Heart left ventricle (tissue), 16 donors: Measurements from ENCODE around the gene FSTL5. TPM values are rescaled to one million over a fixed set of nuclear protein-coding genes. Genes with fewer than 3 reads are reported as not detected.

Experiments
- ATAC-seq, 4 donors: fragments of 200-7000 bp; cut with Tn5 transposase; one replicate each; pipeline ENCODE4 v1.9.1; 2020 to 2022; ENCODE audit warnings: moderate library complexity in 4 of 4, mild to moderate bottlenecking in 3 of 4, moderate number of reproducible peaks in 1 of 4
- DNase-seq, 5 donors: peaks; one replicate each; pipeline ENCODE4 v3.0.0-alpha.2; 2020
- H3K27ac ChIP-seq, 12 donors: fragments of 200-600 bp; sonication (generic) in 4 of 12; one replicate each; pipeline versions ENCODE4 v1.5.0 to v1.8.0; 2016 to 2022; ENCODE audit warnings: mild to moderate bottlenecking in 2 of 12
- H3K27me3 ChIP-seq, 9 donors: fragments of 200-600 bp; sonication (generic) in 2 of 9; one replicate each; pipeline versions ENCODE4 v1.5.1 to v1.8.0; 2016 to 2022; ENCODE audit warnings: mild to moderate bottlenecking in 3 of 9
- H3K36me3 ChIP-seq, 9 donors: fragments of 200-600 bp; sonication (generic) in 2 of 9; one replicate each; pipeline versions ENCODE4 v1.5.0 to v1.8.0; 2018 to 2022; ENCODE audit warnings: mild to moderate bottlenecking in 2 of 9
- H3K4me1 ChIP-seq, 12 donors: fragments of 200-600 bp; sonication (generic) in 4 of 12; one replicate each; pipeline versions ENCODE4 v1.5.0 to v1.8.0; 2016 to 2022; ENCODE audit warnings: mild to moderate bottlenecking in 3 of 12
- H3K4me3 ChIP-seq, 12 donors: fragments of 200-600 bp; sonication (generic) in 4 of 12; one replicate each; pipeline versions ENCODE4 v1.5.0 to v1.8.0; 2017 to 2022; ENCODE audit warnings: mild to moderate bottlenecking in 9 of 12, moderate library complexity in 4 of 12
- H3K9me3 ChIP-seq, 12 donors: fragments of 200-600 bp; sonication (generic) in 4 of 12; one replicate each; pipeline versions ENCODE4 v1.5.0 to v1.8.0; 2016 to 2022; ENCODE audit warnings: mild to moderate bottlenecking in 1 of 12
- POLR2A ChIP-seq, 2 donors: fragments of 450-650 bp; IDR thresholded peaks; one replicate each; pipeline ENCODE4 v1.6.1; 2017; ENCODE audit warnings: antibody characterized with exemption in 2 of 2, mild to moderate bottlenecking in 2 of 2, moderate library complexity in 2 of 2
- WGBS, 4 donors: extraction: QIAGEN DNeasy Blood & Tissue Kit in 2 of 4; methylation state at CpG; one replicate each; pipeline versions ENCODE4 v1.1.5 to v1.1.7; 2013 to 2018; 5-methylcytosine and 5-hydroxymethylcytosine counted together
- intact Hi-C, 10 donors: fragments of 100-400 bp; cut with DNase I; formaldehyde crosslinking; loops; one replicate each; pipeline versions ENCODE4 v1.11.1 to v1.14.2; 2022
- polyA plus RNA-seq, 2 donors: library from polyadenylated mRNA; stranded (reverse); fragments of 200-250 nt; gene quantifications; one replicate each; pipeline ENCODE4 v1.2.3, GENCODE V29; 2013
- total RNA-seq, 9 donors: library from RNA; depleted of rRNA in 2 of 9; stranded (reverse); fragments of >200 nt in 2 of 9; fragmentation: NEBNext Ultra II Directional in 3 of 9; extraction: Animal tissue kit (Norgen Biotek cat#: 25700) in 3 of 9; gene quantifications; one replicate each; pipeline versions ENCODE4 v1.1.0 to v1.2.4, GENCODE V29; 2016 to 2023
- TF ChIP-seq, protein P1 (sequence below), 12 donors: fragments of 200-600 bp; sonication (generic) in 4 of 12; IDR thresholded peaks; one replicate each; pipeline versions ENCODE4 v1.5.0 to v1.8.0; 2018 to 2022; ENCODE audit warnings: antibody characterized with exemption in 12 of 12, mild to moderate bottlenecking in 5 of 12
- donor health status: ischemic (EF 13 %, LVEDD 7.1; RV severe dilation, severe dysfunction).
- donor health status: healthy with polysubstance abuse.
- donor health status: DM: no; HTN: yes; CAD: no.
- donor health status: DM: no; HTN: no; CAD: no.
- donor health status: ischemic (EF 25% LVEDD 6.9; RV normal size, moderate dysfunction).
- donor health status: ischemic (EF 25% LVEDD 5.7; RV mildly dilated, moderate dysfunction).
- donor health status: healthy.
- donor health status: DM: yes; HTN: yes; CAD: no.
- donor health status: ischemic (EF 35%, LVEDD 5.7; RV mildly dilated, moderate dysfunction).
- donor health status: nonischemic (EF 11% LVEDD 7.7; RV severe dilation, severe dysfunction).
- donor health status: DM: yes; HTN: yes; CAD: no.
- donor health status: PGD.
- donor health status: ischemic (EF 29% LVEDD 5.4; RV normal size, mild dysfunction).
- donor health status: nonischemic (EF 23%, LVEDD 6.1; RV moderate dilation, normal function).

The FSTL5 gene
- total and polyA plus RNA-seq, 11 donors, result not detected

DNA sequence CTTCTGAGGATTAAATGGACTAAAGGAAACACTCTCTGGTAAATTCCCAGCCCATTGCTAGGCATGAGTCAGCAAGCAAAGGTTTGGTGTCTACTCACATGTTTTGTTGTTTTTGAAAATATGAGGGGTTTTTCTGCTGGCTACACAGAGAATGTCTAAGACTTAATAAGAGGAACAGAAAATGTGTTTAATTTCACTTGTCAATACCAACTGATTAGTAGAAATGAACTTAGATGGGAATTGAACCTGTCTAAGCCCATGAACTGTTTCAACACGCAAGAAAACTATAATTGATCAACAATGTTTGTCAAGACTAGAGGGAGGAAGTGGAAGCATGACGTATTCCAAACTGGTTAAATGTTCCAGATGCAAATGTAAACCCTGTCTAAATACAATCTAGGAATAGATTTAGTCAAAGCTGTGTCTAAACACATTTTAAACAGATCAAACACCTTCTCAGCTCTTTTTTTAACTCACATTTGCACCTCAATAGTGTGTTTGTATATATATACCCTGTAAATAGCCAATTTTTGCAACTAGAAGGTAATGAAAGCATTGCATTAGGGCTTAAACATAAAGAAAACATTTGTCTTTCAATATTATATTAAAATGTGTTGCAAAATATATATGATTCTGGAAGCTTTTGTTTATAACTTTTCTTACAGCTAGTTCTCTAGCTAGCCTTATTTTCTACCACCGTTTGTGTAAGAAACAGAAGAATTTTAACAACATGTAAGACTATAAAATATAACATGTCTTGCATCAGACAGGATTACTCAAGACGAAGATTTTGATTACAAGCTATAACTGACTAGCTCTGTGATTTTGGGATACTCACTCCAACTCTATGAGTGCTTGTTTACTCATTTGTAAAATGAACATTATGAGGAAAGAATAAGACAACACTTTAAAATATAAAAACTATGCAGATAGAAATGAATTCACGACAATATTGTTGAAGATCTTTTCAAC lies 607.8 kb downstream of the FSTL5 start:
- Histone ChIP-seq H3K27ac (no peak overlapping the region), H3K9me3 (no peaks in the 10 kb centered on the region), H3K4me1 (no peaks in the 10 kb centered on the region), H3K27me3 (no peaks in the 10 kb centered on the region), H3K36me3 (no peaks in the 10 kb centered on the region), H3K4me3 (no peak overlapping the region)
- TF ChIP-seq, protein P1, sequence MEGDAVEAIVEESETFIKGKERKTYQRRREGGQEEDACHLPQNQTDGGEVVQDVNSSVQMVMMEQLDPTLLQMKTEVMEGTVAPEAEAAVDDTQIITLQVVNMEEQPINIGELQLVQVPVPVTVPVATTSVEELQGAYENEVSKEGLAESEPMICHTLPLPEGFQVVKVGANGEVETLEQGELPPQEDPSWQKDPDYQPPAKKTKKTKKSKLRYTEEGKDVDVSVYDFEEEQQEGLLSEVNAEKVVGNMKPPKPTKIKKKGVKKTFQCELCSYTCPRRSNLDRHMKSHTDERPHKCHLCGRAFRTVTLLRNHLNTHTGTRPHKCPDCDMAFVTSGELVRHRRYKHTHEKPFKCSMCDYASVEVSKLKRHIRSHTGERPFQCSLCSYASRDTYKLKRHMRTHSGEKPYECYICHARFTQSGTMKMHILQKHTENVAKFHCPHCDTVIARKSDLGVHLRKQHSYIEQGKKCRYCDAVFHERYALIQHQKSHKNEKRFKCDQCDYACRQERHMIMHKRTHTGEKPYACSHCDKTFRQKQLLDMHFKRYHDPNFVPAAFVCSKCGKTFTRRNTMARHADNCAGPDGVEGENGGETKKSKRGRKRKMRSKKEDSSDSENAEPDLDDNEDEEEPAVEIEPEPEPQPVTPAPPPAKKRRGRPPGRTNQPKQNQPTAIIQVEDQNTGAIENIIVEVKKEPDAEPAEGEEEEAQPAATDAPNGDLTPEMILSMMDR (IDR thresholded peaks at IDR 0.05), result no peak
- TF ChIP-seq POLR2A (IDR thresholded peaks at IDR 0.05), result no peak
- ATAC-seq (no peak), DNase-seq (no peak)
- 70 to 80% (median 73%) methylated on average over 5 of the region's 5 CpGs for WGBS, 4 donors
- intact Hi-C loops, result no loop called here

DNA sequence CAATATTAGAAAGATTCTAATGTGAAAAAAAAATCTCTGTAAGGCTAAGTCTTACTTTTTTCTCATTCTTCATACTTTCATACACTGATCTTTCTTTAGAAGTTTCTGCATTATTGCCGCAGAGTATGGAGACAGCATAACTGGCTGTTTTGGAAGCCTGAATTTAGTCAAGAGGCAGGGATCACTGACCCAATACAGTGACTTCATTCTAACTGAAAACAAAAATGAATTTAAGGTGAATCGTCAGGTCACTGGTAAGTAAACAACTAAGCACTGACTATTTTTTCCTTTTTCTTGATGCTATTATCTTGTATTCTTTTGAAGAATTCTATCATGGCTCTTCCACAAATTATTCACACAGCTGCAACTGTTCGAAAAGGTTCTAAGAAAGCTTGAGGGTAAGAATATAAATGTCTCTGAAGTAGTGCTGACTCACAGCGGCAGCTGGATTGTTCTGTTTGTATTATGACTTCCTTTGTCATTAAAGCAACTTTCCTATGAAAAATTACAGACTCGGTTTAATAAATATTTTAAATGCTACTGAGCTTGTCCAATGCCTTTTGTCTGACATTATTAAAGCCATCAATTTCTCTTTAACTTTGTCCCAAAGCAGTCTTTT lies 609.3 kb downstream of the FSTL5 start:
- no peak for DNase-seq
- no peak for ATAC-seq
- H3K27ac ChIP-seq, result no peak overlapping the region
- no peaks in the 10 kb centered on the region for H3K36me3 ChIP-seq
- WGBS, 4 donors, result 57 to 62% (median 59%) methylated on average over 5 of the region's 5 CpGs
- H3K27me3 ChIP-seq, result no peaks in the 10 kb centered on the region
- intact Hi-C loops, result no loop called here
- no peaks in the 10 kb centered on the region for H3K9me3 ChIP-seq
- no peaks in the 10 kb centered on the region for H3K4me1 ChIP-seq
- TF ChIP-seq POLR2A (IDR thresholded peaks at IDR 0.05), result no peak
- TF ChIP-seq, protein P1 (IDR thresholded peaks at IDR 0.05), result no peak
- H3K4me3 ChIP-seq, result no peak overlapping the region

DNA sequence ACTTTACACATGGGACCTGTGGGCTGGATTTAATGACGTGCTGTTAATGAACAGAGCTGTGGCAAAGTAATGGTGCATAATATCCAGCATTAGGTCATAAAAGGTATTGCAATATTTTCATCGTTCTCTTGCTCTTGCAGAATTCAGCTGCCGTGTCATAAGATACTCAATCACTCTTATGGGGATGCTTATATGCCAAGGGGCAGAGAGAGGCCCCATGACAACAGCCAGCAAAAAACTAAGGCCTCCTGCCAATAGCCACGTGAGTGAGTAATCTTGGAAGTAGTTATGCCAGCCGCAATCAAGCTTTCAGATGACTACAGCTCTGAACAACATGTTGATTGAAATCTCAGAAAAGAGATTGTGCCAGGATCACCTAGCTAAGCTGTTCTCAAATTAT lies 616.9 kb downstream of the FSTL5 start:
- no peak for ATAC-seq
- H3K9me3 ChIP-seq, result peaks cover 0 to 5% (median 0%) of the 10 kb centered on the region in 12 donors
- no peaks in the 10 kb centered on the region for H3K4me1 ChIP-seq
- H3K27ac ChIP-seq, result no peak overlapping the region
- H3K27me3 ChIP-seq, result no peaks in the 10 kb centered on the region
- intact Hi-C loops, result no loop called here
- no peaks in the 10 kb centered on the region for H3K36me3 ChIP-seq
- no peak for TF ChIP-seq POLR2A (IDR thresholded peaks at IDR 0.05)
- TF ChIP-seq, protein P1 (IDR thresholded peaks at IDR 0.05), result no peak
- H3K4me3 ChIP-seq, result no peak overlapping the region
- no peak for DNase-seq
- WGBS, 4 donors, result 46 to 61% (median 58%) methylated on average over 5 of the region's 5 CpGs

DNA sequence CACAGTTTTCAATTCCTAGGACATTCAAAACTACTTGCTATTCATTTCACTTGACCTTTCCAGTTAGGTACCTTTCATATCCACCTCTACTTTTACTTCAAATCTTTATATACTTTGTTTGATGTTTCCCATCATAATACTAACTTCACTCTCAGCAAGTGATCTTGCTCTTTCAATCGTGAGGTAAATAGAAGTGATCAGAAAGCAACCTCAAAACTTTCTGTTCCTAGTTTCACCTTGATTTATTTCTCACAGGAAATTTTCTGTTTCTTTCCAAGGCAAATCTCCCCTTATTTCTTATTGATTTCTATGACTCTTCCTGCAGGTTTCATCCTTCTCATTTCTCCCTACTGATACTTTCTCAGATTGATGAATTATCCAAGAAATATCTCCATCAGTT lies 623.5 kb downstream of the FSTL5 start:
- TF ChIP-seq, protein P1 (IDR thresholded peaks at IDR 0.05), result no peak
- no peak for TF ChIP-seq POLR2A (IDR thresholded peaks at IDR 0.05)
- H3K27ac ChIP-seq, result no peak overlapping the region
- ATAC-seq, result no peak
- no peak overlapping the region for H3K4me3 ChIP-seq
- peaks cover 0 to 4% (median 0%) of the 10 kb centered on the region in 12 donors for H3K9me3 ChIP-seq
- H3K4me1 ChIP-seq, result no peaks in the 10 kb centered on the region
- WGBS, 4 donors, result 73 to 84% (median 81%) methylated on average over 1 of the region's 1 CpG
- no peak for DNase-seq
- intact Hi-C loops, result no loop called here
- H3K36me3 ChIP-seq, result no peaks in the 10 kb centered on the region
- no peaks in the 10 kb centered on the region for H3K27me3 ChIP-seq
